DOHH2 (cell line): Measurements from ENCODE around the gene ADTRP.

Source experiments
- CTCF ChIP-seq: fragments of 200-600 bp; sonication (generic); IDR thresholded peaks from one replicate; pipeline ENCODE4 v1.5.1; 2014; ENCODE audit warnings: antibody characterized with exemption, mild to moderate bottlenecking, low read depth, low read length; ENCODE audit not compliant: poor library complexity, severe bottlenecking
- EZH2phosphoT487 ChIP-seq: fragments of 200-600 bp; sonication (generic); IDR thresholded peaks from 2 replicates; pipeline ENCODE4 v1.6.1; 2017; ENCODE audit warnings: borderline replicate concordance, mild to moderate bottlenecking, antibody characterized with exemption, low read length, moderate library complexity, mixed read lengths

- TF ChIP-seq CTCF = no peak
- TF ChIP-seq EZH2phosphoT487 = no peak
Observed at GRCh38 chr6:11679099-11679498, 99.5 kb downstream of the ADTRP start.
